Endothelial cell of umbilical vein (primary cell): ENCODE data around the gene LRP1B. TPM values are rescaled to one million over a fixed set of nuclear protein-coding genes. Genes with fewer than 3 reads are reported as not detected.

Experiments
- BruUV-seq: library from RNA; stranded (reverse); fragments of 400-500 nt; replicated peaks from 2 replicates; lab custom pipeline; 2021; lab: Mats Ljungman, UMichigan
- CTCF ChIA-PET: fragments of 300-600, 350-600 bp; sonication (Branson Sonifier 250); formaldehyde crosslinking; loops from one replicate; lab custom pipeline; 2021; ENCODE audit warnings: antibody characterized with exemption, inconsistent platforms; lab: Charles Lee
- POLR2A ChIA-PET: fragments of 300-600, 350-600 bp; sonication (Branson Sonifier 250); formaldehyde crosslinking; loops from one replicate; lab custom pipeline; 2021; ENCODE audit warnings: antibody characterized with exemption, inconsistent platforms; lab: Charles Lee
- DNase-seq: peaks from one replicate; pipeline ENCODE4 v3.0.0-alpha.2; 2011; ENCODE audit warnings: low read depth, low spot score
- FAIRE-seq: peaks from 2 replicates; lab custom pipeline; 2011; peaks lifted over from hg19 to GRCh38; lab: Jason Lieb, UNC
- H2AFZ ChIP-seq: 2 replicates; pipeline ENCODE4 v1.6.0; 2012; ENCODE audit warnings: low read depth, low read length, control low read depth, inconsistent platforms
- H3K27ac ChIP-seq: 2 replicates; pipeline ENCODE4 v1.5.1; 2011; ENCODE audit warnings: low read depth, mild to moderate bottlenecking, control low read depth, low read length, moderate library complexity; ENCODE audit not compliant: insufficient read depth
- H3K27me3 ChIP-seq, 2 experiments: 2 replicates each; pipeline versions ENCODE4 v1.6.0 to v1.6.1; 2011; ENCODE audit warnings: low read length in 2 of 2, mixed read lengths in 1 of 2; ENCODE audit not compliant: control insufficient read depth in 2 of 2, insufficient read depth in 2 of 2
- H3K36me3 ChIP-seq, 2 experiments: 2 replicates in 1 of 2; 3 replicates in 1 of 2; pipeline ENCODE4 v1.5.1; 2011; ENCODE audit warnings: low read length in 2 of 2, mild to moderate bottlenecking in 1 of 2, moderate library complexity in 1 of 2; ENCODE audit not compliant: control insufficient read depth in 2 of 2, insufficient read depth in 2 of 2; ENCODE audit errors: extremely low read depth in 1 of 2
- H3K4me1 ChIP-seq: 3 replicates; pipeline ENCODE4 v1.5.1; 2011; ENCODE audit warnings: mild to moderate bottlenecking, low read length; ENCODE audit not compliant: control insufficient read depth, insufficient read depth; ENCODE audit errors: extremely low read depth
- H3K4me2 ChIP-seq: 2 replicates; pipeline ENCODE4 v1.6.1; 2011; ENCODE audit warnings: low read length, control low read depth, mixed read lengths; ENCODE audit not compliant: insufficient read depth
- H3K4me3 ChIP-seq, 3 experiments: fragments of 200-600 bp in 1 of 3; sonication (generic), shearing (Covaris generic) in 1 of 3; replicated peaks in 1 of 3; 2 replicates each; pipeline ENCODE4 v1.5.1; 2011 to 2016; ENCODE audit warnings: control low read depth in 3 of 3, low read length in 3 of 3, mild to moderate bottlenecking in 2 of 3, inconsistent platforms in 1 of 3, low read depth in 1 of 3, moderate library complexity in 1 of 3; ENCODE audit not compliant: insufficient read depth in 1 of 3
- H3K79me2 ChIP-seq: 2 replicates; pipeline ENCODE4 v1.6.0; 2012; ENCODE audit warnings: low read length, inconsistent platforms; ENCODE audit not compliant: control insufficient read depth, insufficient read depth
- H3K9ac ChIP-seq: replicated peaks from 2 replicates; pipeline ENCODE3; 2011; ENCODE audit warnings: low read length, control low read depth; ENCODE audit not compliant: insufficient read depth; ENCODE audit errors: extremely low read depth
- H3K9me1 ChIP-seq: replicated peaks from 3 replicates; pipeline ENCODE4 v1.6.0; 2011; ENCODE audit warnings: mild to moderate bottlenecking, low read length; ENCODE audit not compliant: control insufficient read depth, insufficient read depth; ENCODE audit errors: extremely low read depth
- H3K9me3 ChIP-seq: replicated peaks from 2 replicates; pipeline ENCODE4 v1.5.1; 2012; ENCODE audit warnings: low read length, inconsistent platforms; ENCODE audit not compliant: control insufficient read depth, insufficient read depth
- H4K20me1 ChIP-seq: replicated peaks from 2 replicates; pipeline ENCODE3; 2011; ENCODE audit warnings: mild to moderate bottlenecking, low read length; ENCODE audit not compliant: control insufficient read depth, insufficient read depth; ENCODE audit errors: extremely low read depth
- CTCF ChIP-seq, 2 donors: IDR thresholded peaks; 1 replicate in 1 of 2; 2 replicates in 1 of 2; pipeline ENCODE4 v1.5.1; 2011; ENCODE audit warnings: low read length in 2 of 2, mild to moderate bottlenecking in 2 of 2, moderate library complexity in 2 of 2, control low read depth in 1 of 2, inconsistent platforms in 1 of 2, low read depth in 1 of 2; ENCODE audit not compliant: insufficient read depth in 1 of 2; ENCODE audit errors: extremely low read depth in 1 of 2
- EZH2 ChIP-seq: IDR thresholded peaks from 2 replicates; pipeline ENCODE4 v1.6.1; 2012; ENCODE audit warnings: borderline replicate concordance, low read depth, mild to moderate bottlenecking, moderate library complexity, low read length, inconsistent platforms; ENCODE audit not compliant: severe bottlenecking
- FOS ChIP-seq: IDR thresholded peaks from 2 replicates; pipeline ENCODE4 v1.6.1; 2011; ENCODE audit warnings: mild to moderate bottlenecking, low read length, moderate library complexity, borderline replicate concordance; ENCODE audit not compliant: insufficient read depth
- GATA2 ChIP-seq: IDR thresholded peaks from 2 replicates; pipeline ENCODE4 v1.7.0; 2011; ENCODE audit warnings: low read depth, mild to moderate bottlenecking, moderate library complexity, mixed read lengths, low read length; ENCODE audit not compliant: insufficient read length, insufficient read depth
- JUN ChIP-seq: IDR thresholded peaks from 2 replicates; pipeline ENCODE4 v1.6.1; 2011; ENCODE audit warnings: borderline replicate concordance, low read depth; ENCODE audit not compliant: insufficient read length, insufficient read depth
- MAX ChIP-seq: IDR thresholded peaks from 2 replicates; pipeline ENCODE4 v1.6.1; 2011; ENCODE audit not compliant: insufficient read depth, insufficient read length
- MYC ChIP-seq: IDR thresholded peaks from one replicate; pipeline ENCODE4 v1.6.1; 2011; ENCODE audit warnings: mild to moderate bottlenecking, low read depth, low read length
- POLR2A ChIP-seq: IDR thresholded peaks from 2 replicates; pipeline ENCODE4 v1.6.1; 2012; ENCODE audit warnings: low read depth, mild to moderate bottlenecking, control low read depth, low read length
- POLR2AphosphoS5 ChIP-seq: IDR thresholded peaks from 2 replicates; pipeline ENCODE4 v1.6.1; 2012; ENCODE audit warnings: low read depth, mild to moderate bottlenecking, control low read depth, low read length, moderate library complexity; ENCODE audit not compliant: insufficient read depth
- dilution Hi-C: fragments of 300-500 bp; cut with MboI; formaldehyde crosslinking; loops from one replicate; pipeline ENCODE4 v1.15.0; 2019; ENCODE audit warnings: low sequenced_read_pairs; ENCODE audit not compliant: extremely low pct_ligation_motif_present
- intact Hi-C: fragments of 100-400 bp; cut with micrococcal nuclease; formaldehyde crosslinking; loops from one replicate; pipeline ENCODE4 v1.10.0; 2022
- polyA plus RNA-seq, 4 experiments: library from polyadenylated mRNA; depleted of rRNA in 3 of 4; stranded (reverse) in 3 of 4; unstranded in 1 of 4; fragments of >200 nt; gene quantifications; 2 replicates each; pipeline versions ENCODE4 v1.2.1 to v1.2.3, GENCODE V29; 2011 to 2012; ENCODE audit warnings: missing spikeins in 1 of 4
- total RNA-seq: library from RNA; stranded (reverse); gene quantifications from 2 replicates; pipeline ENCODE4 v1.2.3, GENCODE V29; 2021

Gene LRP1B
- total and polyA plus RNA-seq, 2 donors (not counting 3 experiments of a cell fraction or from before 2014, with no cell fraction given) = 0.03 to 0.07 TPM

GRCh38 chr2:140555701-140556100 lies 1575.1 kb downstream of the LRP1B start:
- TF ChIP-seq EZH2 (no peak), JUN (no peak), MYC (no peak), POLR2A (no peak), MAX (no peak)
- BruUV-seq = no TSS peak
- ChIA-PET CTCF (interaction anchor here (1.1 kb wide), 1 partner anchor 111 kb away, joined by 3 read pairs; no protein-coding TSS in a partner anchor), POLR2A (no interaction called here)
- Histone ChIP-seq H3K4me3 (no peak overlapping the region), H3K79me2 (no peaks in the 10 kb centered on the region), H3K9me1 (no peaks in the 10 kb centered on the region), H3K36me3 (no peaks in the 10 kb centered on the region), H3K9ac (no peak overlapping the region), H3K4me1 (no peaks in the 10 kb centered on the region), H3K9me3 (no peaks in the 10 kb centered on the region), H3K4me2 (no peak overlapping the region), H2AFZ (no peak overlapping the region), H3K27me3 (no peaks in the 10 kb centered on the region), H4K20me1 (no peaks in the 10 kb centered on the region), H3K27ac (no peak overlapping the region)
- FAIRE-seq = no peak
- DNase-seq = no peak
- dilution Hi-C loops = no loop called here
- intact Hi-C loops = no loop called here

- Histone ChIP-seq H3K27ac (no peak overlapping the region), H3K79me2 (no peaks in the 10 kb centered on the region), H3K9ac (no peak overlapping the region), H3K9me1 (no peaks in the 10 kb centered on the region), H3K4me3 (no peak overlapping the region), H3K27me3 (no peaks in the 10 kb centered on the region), H3K4me1 (no peaks in the 10 kb centered on the region), H3K9me3 (no peaks in the 10 kb centered on the region), H4K20me1 (no peaks in the 10 kb centered on the region), H3K4me2 (no peak overlapping the region), H2AFZ (no peak overlapping the region), H3K36me3 (no peaks in the 10 kb centered on the region)
- TF ChIP-seq CTCF (IDR thresholded peaks at IDR 0.05; ENCODE audit: extremely low read depth in 1 of 2, insufficient read depth in 1 of 2, low read depth in 1 of 2, low read length in 2 of 2) (no peak), MAX (no peak), POLR2A (no peak), EZH2 (no peak), POLR2AphosphoS5 (no peak), FOS (no peak), MYC (no peak), GATA2 (no peak), JUN (no peak)
- DNase-seq (no peak), FAIRE-seq (no peak)
- dilution Hi-C loops = no loop called here
- no TSS peak for BruUV-seq
- intact Hi-C loops = no loop called here
- POLR2A ChIA-PET = no interaction called here
- CTCF ChIA-PET = no interaction called here
Measured at GRCh38 chr2:140552634-140553033, 1578.2 kb downstream of the LRP1B start.
